EH (cell line): Measurements from ENCODE around the gene POP4.
A peak's percentile ranks its signal among the peaks of the same experiment; 100 is the strongest.

Experiments used
- DNase-seq: peaks from one replicate; pipeline ENCODE4 v3.0.0-alpha.2; 2015; ENCODE audit warnings: low read depth

The POP4 gene

GRCh38 chr19:29663861-29664752 lies 58.0 kb downstream of the POP4 start:
- peak; percentile 77 for DNase-seq

GRCh38 chr19:29664753-29665214 lies 58.7 kb downstream of the POP4 start:
- no peak for DNase-seq

- peak; percentile 79 for DNase-seq
Observed at GRCh38 chr19:29665215-29665825, 59.2 kb downstream of the POP4 start, which contains the start of gene PLEKHF1. Gene PLEKHF1, plus strand, starts transcription at chr19:29665461. Its CDS starts 8,379 bp downstream, at chr19:29673840.

- DNase-seq = peak; percentile 74
Observed at GRCh38 chr19:29665826-29666577, 59.9 kb downstream of the POP4 start.
